Nephron (organoid): ENCODE data around the gene TSHZ3.

Source experiments
- H3K27ac Mint-ChIP-seq, 3 experiments: 2 replicates each; pipeline ENCODE4 v1.8.0; 2020; ENCODE audit warnings: mixed read lengths in 3 of 3, mild to moderate bottlenecking in 2 of 3, moderate library complexity in 1 of 3
- H3K27me3 Mint-ChIP-seq: 2 replicates; pipeline ENCODE4 v1.8.0; 2021; ENCODE audit warnings: low read depth, mild to moderate bottlenecking, moderate library complexity, mixed read lengths
- H3K36me3 Mint-ChIP-seq: 2 replicates; pipeline ENCODE4 v1.8.0; 2020; ENCODE audit warnings: low read depth, mixed read lengths
- H3K4me1 Mint-ChIP-seq: 2 replicates; pipeline ENCODE4 v1.8.0; 2020; ENCODE audit warnings: mixed read lengths
- H3K4me3 Mint-ChIP-seq, 3 experiments: 2 replicates each; pipeline ENCODE4 v1.8.0; 2020; ENCODE audit warnings: mild to moderate bottlenecking in 3 of 3, mixed read lengths in 3 of 3, moderate library complexity in 2 of 3
- H3K9me3 Mint-ChIP-seq: 2 replicates; pipeline ENCODE4 v1.8.0; 2020; ENCODE audit warnings: mixed read lengths
- TF ChIP-seq, protein P1 (sequence below), 3 experiments: fragments of 200-600 bp; sonication (generic); IDR thresholded peaks; one replicate each; pipeline ENCODE4 v1.5.0; 2021; ENCODE audit warnings: antibody characterized with exemption in 3 of 3; ENCODE audit not compliant: unreplicated experiment in 3 of 3

The TSHZ3 gene

DNA sequence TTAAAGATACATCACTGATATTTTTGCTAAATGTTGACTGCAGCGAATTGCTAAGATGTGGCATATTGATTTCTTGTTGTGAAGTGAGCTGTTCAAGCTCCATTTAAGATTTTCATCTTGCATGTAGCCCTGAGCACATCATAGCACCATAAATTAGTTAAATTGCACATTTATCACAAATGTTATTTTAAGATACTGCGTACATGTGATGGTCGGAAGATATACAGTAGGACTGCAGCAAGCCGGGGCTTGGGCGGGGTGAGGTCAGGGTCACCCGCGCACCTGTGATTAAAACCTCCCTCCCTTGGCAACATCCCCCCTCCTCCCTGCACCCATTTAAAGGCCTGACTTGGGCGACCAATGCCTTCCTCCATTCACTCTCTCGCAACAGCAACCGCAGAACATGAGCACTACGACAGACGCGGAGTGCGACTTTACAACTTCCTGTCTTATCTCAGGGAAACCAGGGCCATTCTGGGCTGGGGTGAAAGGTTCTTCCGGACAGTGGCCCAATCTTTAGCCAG is 76.6 kb downstream of the TSHZ3 start:
- H3K4me1 Mint-ChIP-seq = peaks cover 42% of the 10 kb centered on the region
- no peak overlapping the region for H3K27ac Mint-ChIP-seq
- no peaks in the 10 kb centered on the region for H3K9me3 Mint-ChIP-seq
- peaks cover 6% of the 10 kb centered on the region for H3K27me3 Mint-ChIP-seq
- H3K36me3 Mint-ChIP-seq = peaks cover 24% of the 10 kb centered on the region
- TF ChIP-seq, protein P1, sequence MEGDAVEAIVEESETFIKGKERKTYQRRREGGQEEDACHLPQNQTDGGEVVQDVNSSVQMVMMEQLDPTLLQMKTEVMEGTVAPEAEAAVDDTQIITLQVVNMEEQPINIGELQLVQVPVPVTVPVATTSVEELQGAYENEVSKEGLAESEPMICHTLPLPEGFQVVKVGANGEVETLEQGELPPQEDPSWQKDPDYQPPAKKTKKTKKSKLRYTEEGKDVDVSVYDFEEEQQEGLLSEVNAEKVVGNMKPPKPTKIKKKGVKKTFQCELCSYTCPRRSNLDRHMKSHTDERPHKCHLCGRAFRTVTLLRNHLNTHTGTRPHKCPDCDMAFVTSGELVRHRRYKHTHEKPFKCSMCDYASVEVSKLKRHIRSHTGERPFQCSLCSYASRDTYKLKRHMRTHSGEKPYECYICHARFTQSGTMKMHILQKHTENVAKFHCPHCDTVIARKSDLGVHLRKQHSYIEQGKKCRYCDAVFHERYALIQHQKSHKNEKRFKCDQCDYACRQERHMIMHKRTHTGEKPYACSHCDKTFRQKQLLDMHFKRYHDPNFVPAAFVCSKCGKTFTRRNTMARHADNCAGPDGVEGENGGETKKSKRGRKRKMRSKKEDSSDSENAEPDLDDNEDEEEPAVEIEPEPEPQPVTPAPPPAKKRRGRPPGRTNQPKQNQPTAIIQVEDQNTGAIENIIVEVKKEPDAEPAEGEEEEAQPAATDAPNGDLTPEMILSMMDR (IDR thresholded peaks at IDR 0.05; ENCODE audit: unreplicated experiment in 3 of 3) = no peak
- H3K4me3 Mint-ChIP-seq = no peak overlapping the region

DNA sequence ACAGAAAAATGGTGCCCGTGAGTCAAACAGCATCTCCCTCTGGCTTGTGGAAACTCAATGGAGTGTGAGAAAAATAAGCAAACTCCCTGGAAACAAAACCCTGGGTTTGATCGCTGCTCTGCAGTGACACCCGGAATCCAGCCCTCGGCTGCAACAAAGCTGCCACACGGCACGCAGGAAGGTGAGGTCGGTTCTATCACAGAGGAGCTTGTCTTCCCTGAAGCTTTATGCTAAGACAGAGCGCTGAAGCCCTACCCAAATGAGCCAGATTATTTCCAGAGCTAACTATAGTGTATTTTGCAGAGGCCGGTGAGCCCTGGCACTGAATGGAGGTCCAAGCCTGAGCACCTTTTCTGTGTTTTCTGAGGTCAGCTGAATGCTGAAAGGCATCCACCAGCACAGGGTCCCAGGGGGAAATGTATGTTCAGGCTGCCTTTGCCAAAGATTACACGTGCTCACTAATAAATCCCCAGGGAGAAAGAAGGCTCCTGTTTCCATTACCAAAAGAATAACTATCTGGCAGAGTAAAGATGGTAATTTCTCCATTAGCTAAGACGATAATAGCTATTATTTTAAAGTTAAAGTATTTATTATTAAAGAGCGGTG is 77.8 kb downstream of the TSHZ3 start:
- Mint-ChIP-seq H3K4me1 (peaks cover 39% of the 10 kb centered on the region), H3K27ac (peak overlapping the region in 2 of 3 experiments; percentile 26 to 28), H3K9me3 (no peaks in the 10 kb centered on the region), H3K27me3 (peaks cover 9% of the 10 kb centered on the region), H3K36me3 (peaks cover 15% of the 10 kb centered on the region), H3K4me3 (no peak overlapping the region)
- TF ChIP-seq, protein P1 (IDR thresholded peaks at IDR 0.05; ENCODE audit: unreplicated experiment in 3 of 3) = no peak

DNA sequence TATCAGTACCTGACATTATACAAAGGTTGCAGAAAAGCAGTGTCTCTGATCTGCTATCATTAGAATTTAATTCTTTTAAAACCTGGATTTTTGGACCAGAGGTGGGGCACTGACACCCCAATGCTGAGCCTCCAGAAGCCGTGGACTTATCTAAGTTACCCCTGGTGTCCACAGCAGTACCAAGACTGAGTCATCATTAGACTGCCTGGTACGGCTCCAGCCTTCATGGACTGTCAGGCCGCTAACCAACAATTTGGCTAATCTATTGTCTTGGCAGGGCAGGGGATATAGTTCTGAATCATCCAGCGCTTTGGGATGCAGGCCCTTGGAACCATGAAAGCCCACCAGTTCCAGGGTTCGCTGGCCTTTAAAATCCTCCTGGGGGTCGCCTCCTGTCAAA is 78.3 kb downstream of the TSHZ3 start:
- Mint-ChIP-seq H3K4me1 (peaks cover 35% of the 10 kb centered on the region), H3K27me3 (peaks cover 9% of the 10 kb centered on the region), H3K27ac (peak overlapping the region in 1 of 3 experiments; percentile 26), H3K9me3 (no peaks in the 10 kb centered on the region), H3K4me3 (no peak overlapping the region), H3K36me3 (peaks cover 11% of the 10 kb centered on the region)
- TF ChIP-seq, protein P1 (IDR thresholded peaks at IDR 0.05; ENCODE audit: unreplicated experiment in 3 of 3) = no peak

DNA sequence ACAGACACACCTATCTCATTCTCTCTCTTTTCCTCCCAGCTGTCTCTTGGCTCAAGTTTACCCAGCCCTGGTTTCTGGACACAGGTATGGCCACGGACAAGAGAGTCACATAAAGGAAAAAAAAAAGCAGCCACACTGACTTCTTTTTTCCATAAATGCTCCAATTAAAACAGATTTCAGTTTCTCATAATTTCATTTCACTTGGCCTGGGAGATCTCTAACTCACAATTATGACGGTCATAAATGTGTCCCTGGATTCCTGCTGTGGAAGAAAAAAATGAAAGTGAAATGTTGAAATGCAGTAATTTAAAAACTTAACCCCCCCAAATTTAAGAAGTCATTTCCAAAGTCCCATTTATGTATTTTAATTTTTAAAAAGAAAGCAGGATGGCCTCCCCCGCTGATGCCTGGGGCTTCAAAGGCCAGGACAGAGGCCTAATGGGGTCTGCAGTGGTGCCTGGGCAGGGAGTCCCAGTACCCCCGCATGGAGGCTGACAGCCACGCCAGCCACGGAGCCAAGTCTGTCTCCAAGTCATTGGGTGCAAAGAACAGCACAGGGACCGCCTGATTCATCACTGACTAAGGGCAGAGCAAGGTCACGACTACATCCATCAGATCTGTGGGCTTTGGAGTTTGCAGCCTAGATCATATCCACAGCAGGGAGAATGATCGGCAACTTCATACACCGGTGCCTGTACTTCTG is 79.7 kb downstream of the TSHZ3 start:
- Mint-ChIP-seq H3K27ac (peak overlapping the region in 1 of 3 experiments; percentile 50), H3K36me3 (peaks cover 11% of the 10 kb centered on the region), H3K27me3 (peaks cover 9% of the 10 kb centered on the region), H3K4me3 (no peak overlapping the region), H3K4me1 (peaks cover 30% of the 10 kb centered on the region), H3K9me3 (no peaks in the 10 kb centered on the region)
- TF ChIP-seq, protein P1 (IDR thresholded peaks at IDR 0.05; ENCODE audit: unreplicated experiment in 3 of 3) = no peak

- Mint-ChIP-seq H3K9me3 (no peaks in the 10 kb centered on the region), H3K36me3 (peaks cover 11% of the 10 kb centered on the region), H3K4me3 (no peak overlapping the region), H3K27me3 (peaks cover 9% of the 10 kb centered on the region), H3K4me1 (peaks cover 29% of the 10 kb centered on the region), H3K27ac (peak overlapping the region in 1 of 3 experiments; percentile 50)
- TF ChIP-seq, protein P1 (IDR thresholded peaks at IDR 0.05; ENCODE audit: unreplicated experiment in 3 of 3) = no peak
Measured at GRCh38 chr19:31268751-31269383, 80.4 kb downstream of the TSHZ3 start.
